K562 (cell line): ENCODE data around the gene PPA1. TPM values are rescaled to one million over a fixed set of nuclear protein-coding genes. Genes with fewer than 3 reads are reported as not detected.

ENCODE experiments used
- ATF3 ChIP-seq, 2 experiments: fragments of 450-650 bp in 1 of 2; sonication (generic) in 1 of 2; formaldehyde crosslinking in 1 of 2; IDR thresholded peaks in 1 of 2; conservative IDR thresholded peaks in 1 of 2; 2 replicates each; pipeline versions ENCODE4 v1.6.1 to v1.8.1; 2016 to 2023; ENCODE audit warnings: mild to moderate bottlenecking in 2 of 2, moderate library complexity in 2 of 2, inconsistent platforms in 1 of 2, missing genetic modification reagents in 1 of 2
- CBX5 ChIP-seq: IDR thresholded peaks from 2 replicates; pipeline ENCODE4 v1.6.1; 2014; ENCODE audit warnings: low read depth, borderline replicate concordance
- EGR1 ChIP-seq: fragments of 450-650 bp; conservative IDR thresholded peaks from 2 replicates; pipeline ENCODE4 v1.6.1; 2017; ENCODE audit warnings: mild to moderate bottlenecking
- FOSL1 ChIP-seq: fragments of 200-800 bp; sonication (Bioruptor generic); conservative IDR thresholded peaks from 2 replicates; pipeline ENCODE4 v1.6.1; 2016; ENCODE audit warnings: missing genetic modification characterization, missing compliant biosample characterization
- FOXA1 ChIP-seq: fragments of 450-650 bp; IDR thresholded peaks from 2 replicates; pipeline ENCODE4 v1.6.1; 2016; ENCODE audit warnings: mild to moderate bottlenecking, borderline replicate concordance
- FOXA3 ChIP-seq, 2 experiments: fragments of 450-650 bp in 1 of 2; sonication (generic) in 1 of 2; formaldehyde crosslinking; IDR thresholded peaks in 1 of 2; conservative IDR thresholded peaks in 1 of 2; 2 replicates each; pipeline versions ENCODE4 v1.4.0 to v1.8.0; 2020 to 2022; ENCODE audit warnings: mild to moderate bottlenecking in 2 of 2, missing genetic modification reagents in 1 of 2
- MXI1 ChIP-seq: IDR thresholded peaks from 2 replicates; pipeline ENCODE4 v1.6.1; 2011; ENCODE audit warnings: low read depth, mild to moderate bottlenecking, improper control_type of control experiment, low read length
- NRF1 ChIP-seq, 2 experiments: fragments of 450-650 bp; IDR thresholded peaks in 1 of 2; conservative IDR thresholded peaks in 1 of 2; 2 replicates each; pipeline ENCODE4 v1.6.1; 2014; ENCODE audit warnings: mild to moderate bottlenecking in 2 of 2
- PBX2 ChIP-seq, 2 experiments: IDR thresholded peaks in 1 of 2; conservative IDR thresholded peaks in 1 of 2; 2 replicates each; pipeline ENCODE4 v1.6.1; 2016; ENCODE audit warnings: low read depth in 2 of 2, mild to moderate bottlenecking in 1 of 2, missing compliant biosample characterization in 1 of 2, missing genetic modification characterization in 1 of 2, moderate library complexity in 1 of 2
- RBBP5 ChIP-seq: fragments of 200-600 bp; sonication (generic); IDR thresholded peaks from 2 replicates; pipeline ENCODE4 v1.6.1; 2012; ENCODE audit warnings: borderline replicate concordance, mild to moderate bottlenecking, low read length, control low read depth, inconsistent platforms; ENCODE audit not compliant: insufficient read depth, poor library complexity, severe bottlenecking
- SNRNP70 ChIP-seq: fragments of 200-400 bp; formaldehyde crosslinking; optimal IDR thresholded peaks from 2 replicates; pipeline ENCODE3; 2017; ENCODE audit warnings: low read depth, low read length
- SPI1 ChIP-seq: IDR thresholded peaks from 2 replicates; pipeline ENCODE4 v1.6.1; 2011; ENCODE audit warnings: low read depth, low read length, control low read depth, borderline replicate concordance
- SREBF2 ChIP-seq: sonication (generic); formaldehyde crosslinking; IDR thresholded peaks from 2 replicates; pipeline ENCODE4 v1.4.0; 2020; ENCODE audit warnings: mild to moderate bottlenecking, missing genetic modification reagents
- STAT6 ChIP-seq: sonication (generic); formaldehyde crosslinking; IDR thresholded peaks from 2 replicates; pipeline ENCODE4 v1.8.1; 2023; ENCODE audit warnings: mild to moderate bottlenecking, missing genetic modification reagents
- TEAD1 ChIP-seq, 2 experiments: fragments of 450-650 bp in 1 of 2; sonication (generic) in 1 of 2; formaldehyde crosslinking; IDR thresholded peaks; 2 replicates each; pipeline versions ENCODE4 v1.4.0 to v1.8.0; 2020 to 2022; ENCODE audit warnings: mild to moderate bottlenecking in 2 of 2, missing genetic modification reagents in 1 of 2
- ZFP91 ChIP-seq: sonication (generic); formaldehyde crosslinking; IDR thresholded peaks from 2 replicates; pipeline ENCODE4 v1.8.0; 2022; ENCODE audit warnings: mild to moderate bottlenecking, missing genetic modification reagents
- polyA plus RNA-seq, 8 experiments: library from polyadenylated mRNA; depleted of rRNA in 4 of 8; stranded (reverse) in 5 of 8; unstranded in 3 of 8; fragments of >200 nt; fragmentation: Nextera tagmentation in 2 of 8; fragmentation: Illumina TruSeq in 1 of 8; extraction: Ambion mirVana in 2 of 8; extraction: Trizol in 1 of 8; gene quantifications; 2 replicates each; pipeline versions ENCODE4 v1.2.1 to v1.2.3, GENCODE V29; 2011 to 2014; ENCODE audit warnings: inconsistent platforms in 1 of 8, missing spikeins in 1 of 8
- total RNA-seq, 7 experiments: library from RNA; depleted of rRNA in 6 of 7; stranded (reverse); fragments of >200 nt in 6 of 7; fragmentation: Illumina TruSeq in 2 of 7; extraction: Trizol in 2 of 7; gene quantifications; 2 replicates each; pipeline versions ENCODE4 v1.2.1 to v1.2.3, GENCODE V29; 2011 to 2021; ENCODE audit warnings: low replicate concordance in 1 of 7

PPA1 gene
- total and polyA plus RNA-seq, 9 of the 15 experiments (the other 6 are each of a cell fraction or from before 2014, with no cell fraction given): 301 to 635 (median 471) TPM

- TF ChIP-seq ZFP91 (CRISPR knock-in tag) (no peak), CBX5 (no peak), PBX2 (CRISPR knock-in tag; IDR thresholded peaks at IDR 0.05; ENCODE audit: low read depth) (no peak), PBX2 (tag; conservative IDR thresholded peaks at IDR 0.05; ENCODE audit: low read depth) (peak; percentile 84), FOXA1 (no peak), SPI1 (peak; percentile 35; the same call in 1 of the 2 replicates), STAT6 (CRISPR knock-in tag) (peak; percentile 23; the same call in 1 of the 2 replicates), SREBF2 (CRISPR knock-in tag) (no peak), EGR1 (peak; percentile 30; the same call in 1 of the 2 replicates), TEAD1 (CRISPR knock-in tag; IDR thresholded peaks at IDR 0.05) (no peak), RBBP5 (peak; percentile 89), MXI1 (peak; percentile 71; the same call in 1 of the 2 replicates), FOSL1 (peak; percentile 52), FOXA3 (CRISPR knock-in tag; conservative IDR thresholded peaks at IDR 0.05 in 1 of 2, IDR thresholded peaks at IDR 0.05 in 1 of 2) (0 out of 4 replicates have a peak, but pooled peaks of 1 of the 2 experiments have one; percentile 20), NRF1 (conservative IDR thresholded peaks at IDR 0.05 in 1 of 2, IDR thresholded peaks at IDR 0.05 in 1 of 2) (no peak), ATF3 (IDR thresholded peaks at IDR 0.05) (peak; percentile 97), ATF3 (CRISPR knock-in tag; conservative IDR thresholded peaks at IDR 0.05) (no peak), SNRNP70 (no peak)
Measured at GRCh38 chr10:70232155-70232858, 922 bp downstream of the PPA1 start (continued).
